Neural crest cell (in vitro differentiated cells): Measurements from ENCODE around the gene ADGRG2. TPM values are rescaled to one million over a fixed set of nuclear protein-coding genes. Genes with fewer than 3 reads are reported as not detected.

ENCODE experiments used
- DNase-seq: peaks from one replicate; pipeline ENCODE4 v3.0.0; 2021; ENCODE audit warnings: low read depth, mixed read lengths, low spot score
- H3K27ac Mint-ChIP-seq: one replicate; pipeline ENCODE4 v1.8.0; 2021; ENCODE audit warnings: mild to moderate bottlenecking, mixed read lengths; ENCODE audit not compliant: unreplicated experiment
- H3K27me3 Mint-ChIP-seq: 2 replicates; pipeline ENCODE4 v1.8.0; 2021; ENCODE audit warnings: low read depth, mild to moderate bottlenecking, mixed read lengths
- H3K36me3 Mint-ChIP-seq: 2 replicates; pipeline ENCODE4 v1.8.0; 2021; ENCODE audit warnings: low read depth, mild to moderate bottlenecking, mixed read lengths
- H3K4me1 Mint-ChIP-seq: 2 replicates; pipeline ENCODE4 v1.8.0; 2021; ENCODE audit warnings: mixed read lengths
- H3K4me3 Mint-ChIP-seq: one replicate; pipeline ENCODE4 v1.8.0; 2021; ENCODE audit warnings: mild to moderate bottlenecking, mixed read lengths
- H3K9me3 Mint-ChIP-seq: 2 replicates; pipeline ENCODE4 v1.8.0; 2021; ENCODE audit warnings: mixed read lengths
- CTCF ChIP-seq: fragments of 200-600 bp; sonication (generic); conservative IDR thresholded peaks from 2 replicates; pipeline ENCODE4 v1.5.0; 2021; ENCODE audit warnings: antibody characterized with exemption, mild to moderate bottlenecking
- total RNA-seq: library from RNA; stranded (reverse); gene quantifications from 2 replicates; pipeline ENCODE4 v1.2.1, GENCODE V29; 2021

ADGRG2 gene
- total RNA-seq, 1 donor from 2014 or later: 0.21 TPM

- no peaks in the 10 kb centered on the region for H3K27me3 Mint-ChIP-seq
- H3K9me3 Mint-ChIP-seq: peaks cover 8% of the 10 kb centered on the region
- H3K36me3 Mint-ChIP-seq: peaks cover 6% of the 10 kb centered on the region
- no peak for DNase-seq
- H3K4me3 Mint-ChIP-seq: no peak overlapping the region
- TF ChIP-seq CTCF: no peak
- H3K27ac Mint-ChIP-seq: no peak overlapping the region
- H3K4me1 Mint-ChIP-seq: peaks cover 4% of the 10 kb centered on the region
Observed at GRCh38 chrX:18966624-18967023, 155.6 kb downstream of the ADGRG2 start.

- Mint-ChIP-seq H3K4me3 (no peak overlapping the region), H3K4me1 (peaks cover 4% of the 10 kb centered on the region), H3K27ac (no peak overlapping the region), H3K36me3 (no peaks in the 10 kb centered on the region), H3K27me3 (no peaks in the 10 kb centered on the region), H3K9me3 (peaks cover 3% of the 10 kb centered on the region)
- DNase-seq: no peak
- no peak for TF ChIP-seq CTCF
Observed at GRCh38 chrX:18964901-18965300, 157.4 kb downstream of the ADGRG2 start.

GRCh38 chrX:18964026-18964425 is 158.2 kb downstream of the ADGRG2 start:
- DNase-seq: no peak
- TF ChIP-seq CTCF: no peak
- H3K27me3 Mint-ChIP-seq: no peaks in the 10 kb centered on the region
- H3K36me3 Mint-ChIP-seq: no peaks in the 10 kb centered on the region
- no peak overlapping the region for H3K4me3 Mint-ChIP-seq
- no peak overlapping the region for H3K27ac Mint-ChIP-seq
- peaks cover 4% of the 10 kb centered on the region for H3K4me1 Mint-ChIP-seq
- H3K9me3 Mint-ChIP-seq: peaks cover 3% of the 10 kb centered on the region

- Mint-ChIP-seq H3K4me1 (peaks cover 4% of the 10 kb centered on the region), H3K4me3 (no peak overlapping the region), H3K27me3 (no peaks in the 10 kb centered on the region), H3K27ac (no peak overlapping the region), H3K36me3 (no peaks in the 10 kb centered on the region), H3K9me3 (peaks cover 3% of the 10 kb centered on the region)
- no peak for TF ChIP-seq CTCF
- no peak for DNase-seq
Observed at GRCh38 chrX:18962329-18962728, 159.9 kb downstream of the ADGRG2 start.

- Mint-ChIP-seq H3K27ac (no peak overlapping the region), H3K4me1 (peaks cover 4% of the 10 kb centered on the region), H3K27me3 (no peaks in the 10 kb centered on the region), H3K4me3 (no peak overlapping the region), H3K36me3 (no peaks in the 10 kb centered on the region), H3K9me3 (peaks cover 3% of the 10 kb centered on the region)
- TF ChIP-seq CTCF: no peak
- DNase-seq: no peak
Observed at GRCh38 chrX:18961686-18962085, 160.6 kb downstream of the ADGRG2 start.
